ENCODE results near the gene NUP210.

NUP210 gene

DNA sequence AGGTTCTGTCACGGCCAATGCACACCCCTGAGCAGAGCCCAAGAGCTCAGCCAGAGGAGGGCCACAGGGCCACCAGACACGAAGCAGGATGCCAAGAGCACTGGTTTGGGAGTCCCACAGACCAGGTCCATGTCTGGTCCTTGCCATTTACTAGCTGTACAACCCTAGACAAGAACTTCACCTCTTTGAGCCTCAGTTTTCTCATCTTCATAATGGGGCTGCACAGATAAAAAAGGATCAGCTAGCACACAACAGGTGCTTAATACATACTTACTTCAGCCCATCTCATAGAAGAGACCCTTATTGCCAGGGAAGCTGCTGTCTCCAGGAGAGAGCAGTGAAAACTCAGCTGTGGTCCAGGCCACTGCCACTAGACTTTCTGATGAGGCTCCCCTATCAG is 152.0 kb downstream of the NUP210 start:
- H3K4me3 ChIP-seq, result no peak overlapping the region
- H3K27ac ChIP-seq, result no peak overlapping the region

- Histone ChIP-seq H3K4me3 (no peak overlapping the region), H3K27ac (no peak overlapping the region)
These were observed 153.3 kb downstream of the NUP210 start for GRCh38 chr3:13266651-13267362.
